HG03575 (cell line): ENCODE measurements around the gene PHACTR1.

Experiments used
- ATAC-seq: cut with Tn5 transposase; IDR thresholded peaks from one replicate; pipeline ENCODE4 v1.9.1; 2021; ENCODE audit not compliant: unreplicated experiment, insufficient number of reproducible peaks, low FRiP score; ENCODE audit errors: extremely low read depth

The PHACTR1 gene

DNA sequence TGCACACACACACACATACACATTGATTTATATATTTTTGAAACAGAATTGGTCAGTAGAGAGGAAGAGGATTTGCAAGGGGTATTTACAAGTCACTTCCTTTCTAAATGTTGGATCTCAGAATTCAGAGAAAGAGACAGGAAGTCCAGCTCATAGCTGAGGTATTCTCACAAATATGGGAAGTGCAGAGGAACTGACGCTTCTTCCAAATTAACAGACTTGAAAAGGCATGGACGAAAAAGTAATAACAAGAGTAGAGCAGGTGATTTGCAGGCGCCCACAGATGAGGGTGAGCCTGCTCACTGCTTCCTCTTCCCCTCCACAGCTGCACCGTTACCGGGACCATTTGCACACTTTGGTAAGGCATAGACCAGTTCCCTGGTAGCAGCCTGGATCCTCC lies 246.4 kb downstream of the PHACTR1 start:
- no peak for ATAC-seq

DNA sequence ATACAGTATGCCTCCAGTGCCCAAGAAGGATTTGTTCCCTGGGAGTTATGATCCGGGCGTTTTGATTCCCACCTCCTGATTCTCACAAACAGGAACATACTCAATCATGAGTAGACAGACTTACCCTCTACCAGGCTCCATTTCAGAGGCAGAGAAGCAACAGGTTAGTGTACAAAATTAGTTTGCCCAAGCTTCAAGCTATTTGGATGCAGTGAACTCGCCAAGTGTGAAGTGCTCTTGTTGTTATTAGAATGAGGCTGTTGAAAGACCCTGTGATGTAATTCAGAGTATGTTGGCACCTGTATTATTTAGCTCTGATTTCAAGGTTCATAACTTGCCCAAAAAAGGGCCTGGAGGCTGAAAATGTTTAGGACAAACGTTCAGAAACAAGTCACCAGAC lies 247.0 kb downstream of the PHACTR1 start:
- ATAC-seq: no peak

DNA sequence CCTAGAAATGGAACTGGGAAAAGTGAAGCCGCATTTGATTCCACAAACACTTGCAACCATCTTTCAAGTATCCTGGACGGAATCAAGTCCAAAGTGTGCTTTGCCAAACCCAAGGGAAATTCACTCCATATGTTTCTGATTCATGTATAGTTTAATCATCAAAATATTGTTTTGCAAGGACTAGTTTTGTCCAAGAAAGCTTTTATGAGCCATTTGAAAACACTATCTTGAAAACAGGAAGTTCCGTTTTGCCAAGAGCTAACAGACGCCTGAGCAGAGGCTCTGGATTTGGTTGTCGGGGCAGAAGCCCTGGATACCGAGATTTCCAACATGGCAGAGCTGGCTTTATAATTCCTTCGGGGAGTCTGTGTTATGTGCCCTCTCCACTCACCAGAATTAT lies 251.1 kb downstream of the PHACTR1 start:
- no peak for ATAC-seq

GRCh38 chr6:12968290-12968689 lies 251.7 kb downstream of the PHACTR1 start:
- no peak for ATAC-seq

DNA sequence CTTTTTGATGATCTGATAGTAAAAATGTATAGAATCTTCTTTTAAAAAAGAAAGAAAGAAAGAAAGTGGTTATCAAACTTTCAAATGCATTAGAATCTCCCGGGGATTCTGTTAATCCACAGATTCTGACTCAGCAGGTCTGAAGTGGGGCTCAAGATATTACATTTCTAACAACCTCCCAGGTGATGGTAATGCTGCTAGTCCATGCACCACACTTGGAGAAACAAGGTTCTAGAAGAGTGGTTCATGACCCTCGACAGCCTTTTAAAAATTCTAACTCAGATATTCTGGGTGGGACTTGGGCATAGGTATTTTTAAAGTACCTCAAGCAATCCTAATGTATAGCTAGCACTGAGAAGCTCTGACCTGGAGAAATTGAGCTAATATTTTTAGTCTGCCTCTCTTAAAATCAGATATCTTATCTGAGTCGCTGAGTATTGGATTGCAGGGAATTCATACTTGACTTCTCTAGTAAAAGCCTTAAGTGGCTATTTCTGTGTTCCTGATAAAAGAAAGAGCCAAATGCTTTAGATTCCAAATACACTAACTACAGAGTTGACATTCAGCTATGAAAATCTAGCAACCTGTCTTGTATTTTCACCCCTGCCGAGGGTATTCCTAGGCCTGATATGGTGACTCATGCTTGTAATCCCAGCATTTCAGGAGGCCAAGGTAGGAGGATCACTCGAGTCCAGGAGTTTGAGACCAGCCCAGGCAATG lies 252.4 kb downstream of the PHACTR1 start:
- no peak for ATAC-seq

DNA sequence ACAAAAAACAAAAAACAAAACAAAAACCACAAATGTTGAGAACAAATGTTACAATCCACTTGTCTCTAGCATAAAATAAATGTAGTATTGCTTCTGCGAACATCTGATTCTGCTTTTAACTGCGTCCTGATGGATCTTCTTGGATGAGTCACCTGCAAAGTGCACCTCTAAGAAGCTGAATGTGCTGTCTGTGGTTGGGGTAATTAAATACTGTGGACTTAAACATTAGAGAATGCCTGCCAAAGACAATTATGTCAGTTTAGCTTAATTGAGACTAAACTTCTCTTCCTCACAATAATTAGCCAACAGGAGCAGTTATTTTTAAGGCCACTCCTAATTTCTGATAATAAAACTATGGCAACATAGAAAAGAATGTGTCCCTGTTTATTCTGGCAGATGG lies 253.4 kb downstream of the PHACTR1 start:
- ATAC-seq: no peak

GRCh38 chr6:12973386-12973785 lies 256.8 kb downstream of the PHACTR1 start:
- no peak for ATAC-seq

DNA sequence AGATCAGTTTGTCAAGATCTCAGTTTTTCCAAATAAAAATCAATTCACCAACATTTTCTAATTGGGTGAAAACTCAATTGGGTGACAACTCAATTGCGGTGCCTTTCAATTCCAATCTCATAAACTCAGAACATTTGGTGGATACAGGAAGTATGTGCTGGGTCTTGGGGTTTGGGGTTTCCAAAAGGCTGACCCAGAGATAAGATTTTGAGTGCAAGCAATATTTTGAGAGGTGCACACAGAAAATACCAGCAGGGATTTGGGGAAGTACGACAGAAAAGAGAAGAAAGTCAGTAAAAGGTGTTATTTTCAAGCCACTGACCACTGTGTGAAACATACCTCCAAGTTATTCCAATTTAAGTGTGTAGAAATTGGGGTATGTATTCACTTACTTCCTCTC lies 258.0 kb downstream of the PHACTR1 start:
- no peak for ATAC-seq

GRCh38 chr6:12976366-12976765 lies 259.8 kb downstream of the PHACTR1 start:
- no peak for ATAC-seq

GRCh38 chr6:12977206-12977605 lies 260.6 kb downstream of the PHACTR1 start:
- ATAC-seq: no peak

- no peak for ATAC-seq
These were observed 261.2 kb downstream of the PHACTR1 start for GRCh38 chr6:12977806-12978205.

GRCh38 chr6:12980741-12981140 lies 264.2 kb downstream of the PHACTR1 start:
- no peak for ATAC-seq

DNA sequence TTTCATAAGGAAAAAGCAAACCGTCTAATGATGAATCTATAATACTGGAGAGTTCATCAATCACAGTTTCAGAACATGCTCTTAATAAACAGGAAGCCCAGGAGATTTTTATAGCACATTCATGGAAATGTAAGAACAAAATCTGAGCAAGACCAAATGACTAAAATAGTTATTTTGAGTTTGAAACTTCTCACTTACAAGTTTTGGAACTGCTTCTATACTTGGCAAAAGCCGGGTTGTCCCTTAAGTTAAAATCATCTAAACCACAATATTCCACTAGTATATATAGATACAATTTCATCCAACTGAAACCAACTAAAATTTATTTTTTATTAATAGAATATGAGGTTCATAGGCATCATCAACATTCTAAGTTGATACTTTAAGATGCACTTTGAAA lies 268.2 kb downstream of the PHACTR1 start:
- no peak for ATAC-seq

DNA sequence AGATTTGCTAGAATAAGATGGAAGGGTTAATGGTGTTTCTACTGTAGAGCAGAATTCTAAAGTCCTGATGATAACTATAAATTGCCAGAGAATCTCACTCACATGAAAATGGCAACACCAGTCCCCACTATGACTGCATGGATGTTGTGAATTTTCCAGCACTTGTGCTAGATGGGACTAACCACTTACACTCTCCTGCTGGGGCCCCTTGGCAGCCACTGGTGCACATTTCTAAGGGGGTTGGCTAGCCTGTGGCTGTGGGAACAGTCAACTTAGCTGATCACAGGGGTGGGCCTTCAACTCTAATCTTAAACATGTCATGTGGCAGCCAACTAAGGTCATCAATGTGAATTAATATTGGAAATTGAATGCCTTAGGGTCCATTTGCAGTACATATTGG lies 271.2 kb downstream of the PHACTR1 start:
- no peak for ATAC-seq

GRCh38 chr6:12990162-12990561 lies 273.6 kb downstream of the PHACTR1 start:
- ATAC-seq: no peak

GRCh38 chr6:12991435-12991834 lies 274.9 kb downstream of the PHACTR1 start:
- no peak for ATAC-seq

- ATAC-seq: no peak
These were observed 276.2 kb downstream of the PHACTR1 start for GRCh38 chr6:12992770-12993169.

DNA sequence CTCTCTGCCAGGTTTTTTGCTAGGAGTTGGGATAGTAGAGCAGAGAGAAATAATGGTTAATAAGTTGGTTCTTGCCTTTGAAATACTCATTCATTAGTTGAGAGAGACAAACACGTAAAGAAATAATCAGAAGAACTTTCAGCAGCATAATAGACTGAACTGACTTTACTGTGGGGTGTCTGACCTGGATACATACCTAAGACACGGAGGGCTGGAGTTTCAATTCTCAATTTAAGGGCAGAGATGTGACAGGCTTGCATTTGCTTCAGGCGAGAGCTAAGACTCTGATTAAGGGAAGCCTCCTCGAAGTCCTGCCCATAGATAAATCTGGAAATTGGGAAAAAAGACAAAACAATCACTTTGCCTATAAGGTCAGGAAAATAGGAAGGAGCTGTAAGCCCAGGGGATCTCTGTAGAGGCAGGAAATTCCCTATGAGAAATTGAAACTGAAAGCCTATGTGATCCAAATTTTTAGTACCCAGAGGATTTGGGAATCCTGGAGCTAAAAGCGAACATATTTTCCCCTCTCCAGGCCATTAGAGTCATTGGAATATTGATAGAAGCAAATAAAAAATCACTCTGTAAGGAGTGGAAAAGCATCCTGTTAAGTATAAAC lies 276.8 kb downstream of the PHACTR1 start:
- no peak for ATAC-seq

DNA sequence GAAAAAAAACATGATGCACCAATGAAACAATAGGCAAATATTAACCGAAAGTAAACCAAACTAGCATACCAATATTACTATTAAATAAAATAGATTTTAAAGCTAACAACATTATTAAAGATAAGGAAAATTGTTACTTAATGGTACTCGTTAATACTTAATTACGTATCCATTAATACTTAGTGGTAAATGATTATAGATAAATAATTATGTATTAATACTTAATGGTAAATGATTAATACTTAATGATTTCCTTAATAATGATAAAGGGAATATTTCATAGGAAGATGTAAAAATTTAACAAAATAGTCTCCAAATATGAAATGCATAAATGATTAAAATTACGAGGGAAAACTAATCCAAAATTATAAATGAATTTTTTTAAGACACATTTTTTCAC lies 278.9 kb downstream of the PHACTR1 start:
- ATAC-seq: no peak

DNA sequence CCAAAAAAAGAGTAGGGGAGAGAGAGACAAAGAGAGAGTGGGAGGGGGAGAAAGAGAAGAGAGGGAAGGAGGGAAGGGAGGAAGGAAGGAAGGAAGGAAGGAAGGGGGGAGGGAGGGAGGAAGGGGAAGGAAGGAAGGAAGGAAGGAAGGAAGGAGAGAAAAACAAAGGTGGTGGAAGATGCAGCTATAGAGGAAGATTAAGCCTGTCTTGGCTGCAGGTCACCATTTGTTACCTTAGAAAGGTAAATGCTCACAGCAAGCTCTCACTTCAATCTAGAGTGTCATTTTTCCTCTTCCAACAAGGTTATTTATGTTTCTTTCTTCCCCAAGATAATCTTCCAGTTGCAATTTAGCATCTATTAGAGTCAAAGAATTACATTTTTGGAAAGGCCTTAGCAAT lies 284.0 kb downstream of the PHACTR1 start:
- no peak for ATAC-seq

DNA sequence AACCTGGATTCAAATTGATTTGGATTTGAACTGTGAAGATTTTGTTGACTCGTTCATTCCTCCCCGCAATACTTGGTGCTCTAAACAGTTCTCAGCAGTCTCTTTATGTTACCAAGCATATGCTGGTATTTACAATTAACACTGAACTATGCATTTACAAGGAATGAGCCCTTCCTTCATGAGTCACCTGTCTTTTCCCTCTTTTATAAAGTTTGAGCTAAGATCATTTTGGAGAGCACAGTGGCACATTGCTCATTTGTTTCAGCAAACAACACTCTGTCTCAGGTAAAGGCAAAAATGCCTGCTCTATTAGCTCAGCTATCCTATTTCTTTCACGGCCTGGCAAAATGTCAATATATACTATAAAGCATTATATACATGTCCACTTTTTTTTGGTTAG lies 285.4 kb downstream of the PHACTR1 start:
- ATAC-seq: no peak
